Heart right ventricle (tissue), 16 donors: ENCODE measurements around the gene SPSB3. TPM values are rescaled to one million over a fixed set of nuclear protein-coding genes. Genes with fewer than 3 reads are reported as not detected.
"Not testable (repeated sequence)": the region's sequence is repeated elsewhere in the genome, so short reads cannot be mapped to it uniquely, and the experiment has no call there.

ENCODE experiments used
- ATAC-seq, 8 donors: fragments of 200-7000 bp; cut with Tn5 transposase; one replicate each; pipeline ENCODE4 v1.9.1; 2020; ENCODE audit warnings: mild to moderate bottlenecking in 8 of 8, moderate library complexity in 8 of 8, moderate number of reproducible peaks in 1 of 8
- DNase-seq, 2 donors: peaks; one replicate each; pipeline ENCODE4 v3.0.0-alpha.2; 2020
- H3K27ac ChIP-seq, 10 donors: fragments of 200-600 bp; sonication (generic) in 2 of 10; one replicate each; pipeline versions ENCODE4 v1.5.0 to v1.8.0; 2020 to 2022; ENCODE audit warnings: mild to moderate bottlenecking in 3 of 10
- H3K27me3 ChIP-seq, 7 donors: fragments of 200-600 bp; one replicate each; pipeline ENCODE4 v1.8.0; 2021 to 2022; ENCODE audit warnings: mild to moderate bottlenecking in 2 of 7
- H3K36me3 ChIP-seq, 9 donors: fragments of 200-600 bp; sonication (generic) in 1 of 9; one replicate each; pipeline versions ENCODE4 v1.5.0 to v1.8.0; 2020 to 2022; ENCODE audit warnings: mild to moderate bottlenecking in 2 of 9
- H3K4me1 ChIP-seq, 9 donors: fragments of 200-600 bp; sonication (generic) in 1 of 9; one replicate each; pipeline versions ENCODE4 v1.5.0 to v1.8.0; 2020 to 2022; ENCODE audit warnings: mild to moderate bottlenecking in 4 of 9
- H3K4me3 ChIP-seq, 10 donors: fragments of 200-600 bp; sonication (generic) in 2 of 10; one replicate each; pipeline versions ENCODE4 v1.5.0 to v1.8.0; 2020 to 2022; ENCODE audit warnings: mild to moderate bottlenecking in 7 of 10, moderate library complexity in 2 of 10
- H3K9me3 ChIP-seq, 11 donors: fragments of 200-600 bp in 10 of 11; sonication (generic) in 2 of 11; one replicate each; pipeline versions ENCODE4 v1.5.0 to v1.8.0; 2013 to 2022; ENCODE audit warnings: mild to moderate bottlenecking in 2 of 11, control low read depth in 1 of 11, moderate library complexity in 1 of 11
- WGBS, 2 donors: extraction: QIAGEN DNeasy Blood & Tissue Kit; methylation state at CpG; one replicate each; pipeline ENCODE4 v1.1.7; 2013; ENCODE audit warnings: inconsistent platforms in 1 of 2; 5-methylcytosine and 5-hydroxymethylcytosine counted together
- intact Hi-C, 10 donors: fragments of 100-400 bp; cut with DNase I; formaldehyde crosslinking; loops; one replicate each; pipeline versions ENCODE4 v1.11.1 to v1.14.2; 2022
- polyA plus RNA-seq, 2 donors: library from polyadenylated mRNA; stranded (reverse); fragments of 200-250 nt; gene quantifications; one replicate each; pipeline ENCODE4 v1.2.3, GENCODE V29; 2013
- total RNA-seq, 10 donors: library from RNA; stranded (reverse); fragmentation: NEBNext Ultra II Directional in 3 of 10; extraction: Animal tissue kit (Norgen Biotek cat#: 25700) in 3 of 10; gene quantifications; one replicate each; pipeline versions ENCODE4 v1.2.1 to v1.2.4, GENCODE V29; 2021 to 2023
- TF ChIP-seq, protein P1 (sequence below), 9 donors: fragments of 200-600 bp; sonication (generic) in 2 of 9; IDR thresholded peaks; one replicate each; pipeline versions ENCODE4 v1.5.0 to v1.8.0; 2021 to 2022; ENCODE audit warnings: antibody characterized with exemption in 9 of 9, mild to moderate bottlenecking in 5 of 9, moderate library complexity in 1 of 9
- donor health status: Arrhythmogenic right ventricular cardiomyopathy.
- donor health status: ischemic (EF 13 %, LVEDD 7.1; RV severe dilation, severe dysfunction).
- donor health status: healthy with polysubstance abuse.
- donor health status: DM: no; HTN: yes; CAD: no.
- donor health status: DM: no; HTN: no; CAD: no.
- donor health status: ischemic (EF 25% LVEDD 6.9; RV normal size, moderate dysfunction).
- donor health status: ischemic (EF 25% LVEDD 5.7; RV mildly dilated, moderate dysfunction).
- donor health status: healthy.
- donor health status: DM: yes; HTN: yes; CAD: no.
- donor health status: Ischemic cardiomyopathy.
- donor health status: ischemic (EF 35%, LVEDD 5.7; RV mildly dilated, moderate dysfunction).
- donor health status: nonischemic (EF 11% LVEDD 7.7; RV severe dilation, severe dysfunction).
- donor health status: DM: yes; HTN: yes; CAD: no.
- donor health status: PGD.
- donor health status: ischemic (EF 29% LVEDD 5.4; RV normal size, mild dysfunction).
- donor health status: nonischemic (EF 23%, LVEDD 6.1; RV moderate dilation, normal function).

Gene SPSB3
- total and polyA plus RNA-seq, 12 donors: 25.1 to 97.7 (median 27.2) TPM

DNA sequence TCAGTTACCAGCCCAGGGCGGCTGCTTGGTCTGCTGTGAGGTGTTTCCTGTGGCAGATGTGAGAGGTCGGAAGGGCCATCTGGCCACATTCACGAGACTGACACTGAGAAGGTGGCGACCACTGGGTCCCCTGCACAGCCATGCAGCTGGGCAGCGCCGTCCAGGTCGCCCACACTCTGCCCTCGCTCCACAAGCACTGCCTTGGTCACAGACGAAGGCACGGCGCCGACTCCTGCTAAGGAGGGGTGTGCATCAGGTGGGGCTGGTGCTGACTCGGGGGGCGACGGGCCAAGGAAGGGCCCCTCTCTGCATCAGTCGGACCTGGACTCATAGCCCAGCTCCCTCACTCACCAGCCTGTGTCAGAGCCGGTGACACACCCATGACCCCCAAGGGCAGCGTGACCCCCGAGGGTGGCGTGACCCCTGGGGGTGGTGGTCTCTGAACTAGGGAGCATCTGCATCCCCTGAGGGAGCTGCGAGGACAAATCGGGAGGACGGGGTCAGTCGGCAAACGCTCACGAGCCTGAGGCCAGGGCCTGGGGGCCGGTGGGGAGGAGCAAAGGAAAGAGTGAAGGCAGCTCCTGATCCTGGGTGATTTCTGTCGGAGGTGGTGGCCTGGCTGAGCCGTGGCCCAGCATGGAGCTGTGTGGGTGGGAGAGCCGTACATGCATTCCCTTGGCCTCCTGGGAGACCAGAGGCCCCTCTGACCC, 41.4 kb downstream of the SPSB3 start:
- Histone ChIP-seq H3K36me3 (peaks cover 0 to 55% (median 10%) of the 10 kb centered on the region in 9 donors), H3K27ac (no peak overlapping the region), H3K27me3 (no peaks in the 10 kb centered on the region), H3K9me3 (no peaks in the 10 kb centered on the region), H3K4me3 (no peak overlapping the region), H3K4me1 (peaks cover 0 to 3% (median 0%) of the 10 kb centered on the region in 9 donors)
- TF ChIP-seq, protein P1, sequence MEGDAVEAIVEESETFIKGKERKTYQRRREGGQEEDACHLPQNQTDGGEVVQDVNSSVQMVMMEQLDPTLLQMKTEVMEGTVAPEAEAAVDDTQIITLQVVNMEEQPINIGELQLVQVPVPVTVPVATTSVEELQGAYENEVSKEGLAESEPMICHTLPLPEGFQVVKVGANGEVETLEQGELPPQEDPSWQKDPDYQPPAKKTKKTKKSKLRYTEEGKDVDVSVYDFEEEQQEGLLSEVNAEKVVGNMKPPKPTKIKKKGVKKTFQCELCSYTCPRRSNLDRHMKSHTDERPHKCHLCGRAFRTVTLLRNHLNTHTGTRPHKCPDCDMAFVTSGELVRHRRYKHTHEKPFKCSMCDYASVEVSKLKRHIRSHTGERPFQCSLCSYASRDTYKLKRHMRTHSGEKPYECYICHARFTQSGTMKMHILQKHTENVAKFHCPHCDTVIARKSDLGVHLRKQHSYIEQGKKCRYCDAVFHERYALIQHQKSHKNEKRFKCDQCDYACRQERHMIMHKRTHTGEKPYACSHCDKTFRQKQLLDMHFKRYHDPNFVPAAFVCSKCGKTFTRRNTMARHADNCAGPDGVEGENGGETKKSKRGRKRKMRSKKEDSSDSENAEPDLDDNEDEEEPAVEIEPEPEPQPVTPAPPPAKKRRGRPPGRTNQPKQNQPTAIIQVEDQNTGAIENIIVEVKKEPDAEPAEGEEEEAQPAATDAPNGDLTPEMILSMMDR (IDR thresholded peaks at IDR 0.05): no peak
- intact Hi-C loops: no loop called here
- WGBS, 2 donors: 89 to 92% methylated on average over 30 of the region's 30 CpGs
- ATAC-seq (peak in 4 of 8 donors; percentile 7 to 33 (median 14)), DNase-seq (no peak)

DNA sequence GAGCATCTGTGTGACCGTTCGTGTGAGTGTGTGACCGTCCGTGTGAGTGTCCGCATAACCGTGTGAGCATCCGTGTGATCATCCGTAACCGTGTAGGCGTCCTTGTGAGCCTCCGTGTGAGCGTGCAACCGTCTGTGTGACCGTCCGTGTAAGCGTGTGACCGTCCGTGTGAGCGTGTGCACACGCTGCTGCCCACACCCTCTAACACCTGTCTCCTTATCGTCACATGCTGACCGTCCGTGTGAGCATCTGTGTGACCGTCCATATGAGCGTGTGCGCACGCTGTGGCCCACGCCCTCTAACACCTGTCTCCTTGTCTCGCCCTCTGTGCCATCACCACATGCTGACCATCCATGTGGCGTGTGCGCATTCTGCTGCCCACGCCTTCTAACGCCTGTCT, 42.1 kb downstream of the SPSB3 start:
- H3K27ac ChIP-seq: no peak overlapping the region
- H3K4me1 ChIP-seq: peaks cover 0 to 3% (median 0%) of the 10 kb centered on the region in 9 donors
- intact Hi-C loops: no loop called here
- H3K36me3 ChIP-seq: peaks cover 0 to 48% (median 6%) of the 10 kb centered on the region in 9 donors
- no peak overlapping the region for H3K4me3 ChIP-seq
- ATAC-seq: no peak
- no peak for DNase-seq
- WGBS, 2 donors: 96 to 98% methylated on average over 33 of the region's 33 CpGs
- no peaks in the 10 kb centered on the region for H3K27me3 ChIP-seq
- TF ChIP-seq, protein P1 (IDR thresholded peaks at IDR 0.05): no peak
- no peaks in the 10 kb centered on the region for H3K9me3 ChIP-seq

DNA sequence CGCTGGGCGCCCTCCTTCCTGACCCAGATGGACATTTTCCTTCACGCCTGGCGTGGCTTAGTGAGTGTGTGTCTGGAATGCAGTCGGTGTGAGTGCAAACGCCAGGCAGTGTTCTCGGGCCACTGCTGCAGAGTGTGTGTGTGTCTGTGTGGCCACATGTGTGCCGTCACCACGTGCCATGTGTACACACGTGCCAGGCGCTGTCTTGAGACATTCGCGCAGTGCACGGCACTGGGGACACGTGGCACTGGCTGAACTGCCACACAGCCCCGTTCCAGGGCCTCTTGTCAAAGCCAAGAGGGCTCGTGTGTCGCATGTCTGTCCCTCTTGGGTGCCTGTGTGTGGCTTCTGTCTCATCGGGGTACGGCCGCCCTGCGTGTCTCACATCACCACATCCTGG, 47.6 kb downstream of the SPSB3 start:
- intact Hi-C loops: loop anchor here in 1 of 10 donors (10.0 kb wide), 1 partner anchor 60 kb away; the partner anchor contains the start of gene IGFALS
- TF ChIP-seq, protein P1 (IDR thresholded peaks at IDR 0.05): no peak
- Histone ChIP-seq H3K4me1 (peaks cover 0 to 10% (median 0%) of the 10 kb centered on the region in 9 donors), H3K9me3 (no peaks in the 10 kb centered on the region), H3K36me3 (peaks cover 0 to 54% (median 23%) of the 10 kb centered on the region in 9 donors), H3K27me3 (no peaks in the 10 kb centered on the region), H3K27ac (no peak overlapping the region), H3K4me3 (no peak overlapping the region)
- ATAC-seq: no peak
- no peak for DNase-seq
- WGBS, 2 donors: 96% methylated on average over 22 of the region's 22 CpGs

DNA sequence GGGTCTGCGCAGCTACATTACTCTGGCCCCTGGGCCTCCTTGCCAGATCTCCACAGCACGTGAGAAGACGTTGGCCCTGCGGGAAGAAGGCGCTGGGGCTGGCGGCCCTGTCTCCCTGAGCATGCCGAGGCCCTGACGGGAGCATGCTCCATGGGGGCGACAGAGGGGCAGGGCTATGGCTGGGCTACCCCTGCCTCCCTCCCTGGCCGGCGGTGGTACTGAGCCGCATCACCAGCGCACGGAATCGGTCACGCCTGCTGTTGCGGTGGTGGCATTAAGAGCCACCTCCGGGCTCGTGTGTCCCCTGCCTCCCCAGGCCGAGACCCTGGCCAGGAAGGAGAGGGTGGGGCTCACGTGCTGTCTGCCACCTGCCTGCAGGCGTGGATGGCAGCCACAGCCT, 48.2 kb downstream of the SPSB3 start:
- DNase-seq (no peak), ATAC-seq (peak in 5 of 8 donors; percentile 16 to 56 (median 28))
- Histone ChIP-seq H3K27me3 (no peaks in the 10 kb centered on the region), H3K27ac (no peak overlapping the region), H3K36me3 (peaks cover 0 to 61% (median 29%) of the 10 kb centered on the region in 9 donors), H3K9me3 (no peaks in the 10 kb centered on the region), H3K4me3 (no peak overlapping the region), H3K4me1 (peaks cover 0 to 10% (median 0%) of the 10 kb centered on the region in 9 donors)
- TF ChIP-seq, protein P1 (IDR thresholded peaks at IDR 0.05): no peak
- WGBS, 2 donors: 94 to 95% methylated on average over 22 of the region's 22 CpGs
- intact Hi-C loops: loop anchor here in 1 of 10 donors (10.0 kb wide), 1 partner anchor 61 kb away; the partner anchor contains the start of gene IGFALS

DNA sequence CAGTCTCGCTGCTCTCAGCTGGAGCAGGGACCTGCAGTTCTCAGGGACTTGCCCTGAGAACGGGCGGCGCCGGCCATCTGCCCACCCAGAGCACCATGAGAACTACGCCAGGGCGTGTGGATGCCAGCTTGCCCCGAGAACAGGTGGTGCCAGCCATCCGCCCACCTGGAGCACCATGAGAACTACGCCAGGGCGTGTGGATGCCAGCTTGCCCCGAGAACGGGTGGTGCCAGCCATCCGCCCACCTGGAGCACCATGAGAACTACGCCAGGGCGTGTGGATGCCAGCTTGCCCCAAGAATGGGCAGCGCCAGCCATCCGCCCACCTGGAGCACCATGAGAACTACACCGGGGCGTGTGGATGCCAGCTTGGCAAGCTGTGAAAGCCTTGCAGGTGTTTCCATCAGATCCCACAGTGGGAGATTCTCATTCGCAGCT, 49.8 kb downstream of the SPSB3 start:
- intact Hi-C loops: loop anchor here in 1 of 10 donors (10.0 kb wide), 1 partner anchor 62 kb away; the partner anchor contains the start of gene IGFALS
- not testable (repeated sequence) for H3K4me3 ChIP-seq, H3K9me3 ChIP-seq, H3K27ac ChIP-seq, ATAC-seq, DNase-seq, H3K27me3 ChIP-seq
- WGBS, 2 donors: 96 to 97% methylated on average over 21 of the region's 21 CpGs
- Histone ChIP-seq H3K36me3 (peaks cover 0 to 76% (median 32%) of the 10 kb centered on the region in 9 donors), H3K4me1 (peaks cover 0 to 10% (median 0%) of the 10 kb centered on the region in 9 donors)
